ENCODE measurements around the gene QPRT.
"Not testable (repeated sequence)": the region's sequence is repeated elsewhere in the genome, so short reads cannot be mapped to it uniquely, and the experiment has no call there.

The QPRT gene

GRCh38 chr16:29717113-29717512, 38.1 kb downstream of the QPRT start:
- no peak for DNase-seq (ENCODE audit: low read depth in 1 of 2, low spot score in 1 of 2)

- DNase-seq (ENCODE audit: low read depth in 1 of 2, low spot score in 1 of 2), result no peak
Observed at GRCh38 chr16:29719063-29719462, 40.1 kb downstream of the QPRT start.

GRCh38 chr16:29720703-29721102, 41.7 kb downstream of the QPRT start:
- no peak for DNase-seq (ENCODE audit: low read depth in 1 of 2, low spot score in 1 of 2)

GRCh38 chr16:29721167-29721879, 42.3 kb downstream of the QPRT start:
- DNase-seq (ENCODE audit: low read depth in 1 of 2, low spot score in 1 of 2), result not testable (repeated sequence)

- DNase-seq (ENCODE audit: low read depth in 1 of 2, low spot score in 1 of 2), result no peak
Observed at GRCh38 chr16:29726845-29727377, 47.9 kb downstream of the QPRT start.

GRCh38 chr16:29727452-29727851, 48.5 kb downstream of the QPRT start:
- DNase-seq (ENCODE audit: low read depth in 1 of 2, low spot score in 1 of 2), result no peak

- no peak for DNase-seq (ENCODE audit: low read depth in 1 of 2, low spot score in 1 of 2)
Observed at GRCh38 chr16:29729116-29729521, 50.1 kb downstream of the QPRT start.

- no peak for DNase-seq (ENCODE audit: low read depth in 1 of 2, low spot score in 1 of 2)
Observed at GRCh38 chr16:29730649-29731048, 51.7 kb downstream of the QPRT start.

- DNase-seq (ENCODE audit: low read depth in 1 of 2, low spot score in 1 of 2), result peak in 1 of 2 donors; percentile 37
Observed at GRCh38 chr16:29731768-29732601, 53.0 kb downstream of the QPRT start.

GRCh38 chr16:29734786-29735185, 55.8 kb downstream of the QPRT start:
- DNase-seq (ENCODE audit: low read depth in 1 of 2, low spot score in 1 of 2), result no peak

- no peak for DNase-seq (ENCODE audit: low read depth in 1 of 2, low spot score in 1 of 2)
Observed at GRCh38 chr16:29736112-29736511, 57.1 kb downstream of the QPRT start.

- no peak for DNase-seq (ENCODE audit: low read depth in 1 of 2, low spot score in 1 of 2)
Observed at GRCh38 chr16:29736764-29737163, 57.8 kb downstream of the QPRT start.

GRCh38 chr16:29737713-29738112, 58.7 kb downstream of the QPRT start:
- no peak for DNase-seq (ENCODE audit: low read depth in 1 of 2, low spot score in 1 of 2)

- DNase-seq (ENCODE audit: low read depth in 1 of 2, low spot score in 1 of 2), result no peak
Observed at GRCh38 chr16:29738514-29738913, 59.5 kb downstream of the QPRT start.

- DNase-seq (ENCODE audit: low read depth in 1 of 2, low spot score in 1 of 2), result not testable (repeated sequence)
Observed at GRCh38 chr16:29739927-29740629, 61.1 kb downstream of the QPRT start.

GRCh38 chr16:29740630-29741015, 61.6 kb downstream of the QPRT start:
- DNase-seq (ENCODE audit: low read depth in 1 of 2, low spot score in 1 of 2), result not testable (repeated sequence)

GRCh38 chr16:29742683-29743275, 63.8 kb downstream of the QPRT start:
- no peak for DNase-seq (ENCODE audit: low read depth in 1 of 2, low spot score in 1 of 2)

- DNase-seq (ENCODE audit: low read depth in 1 of 2, low spot score in 1 of 2), result no peak
Observed at GRCh38 chr16:29743475-29743826, 64.5 kb downstream of the QPRT start.

GRCh38 chr16:29743827-29744531, 65.0 kb downstream of the QPRT start:
- DNase-seq (ENCODE audit: low read depth in 1 of 2, low spot score in 1 of 2), result no peak

- DNase-seq (ENCODE audit: low read depth in 1 of 2, low spot score in 1 of 2), result no peak
Observed at GRCh38 chr16:29744541-29745101, 65.6 kb downstream of the QPRT start.

All from stimulated activated CD4-positive, alpha-beta T cell treated with anti-CD3 and anti-CD28 coated beads, Interleukin-15, amount 100 ng/mL, for 1 hour (primary cell).